SK-N-SH treated with all-trans-retinoic acid at 6 μM for 48 hours (cell line): ENCODE measurements around the gene TMEM259.

Experiments used
- OSR1 ChIP-seq: fragments of 250-450 bp; sonication (Bioruptor Pico); IDR thresholded peaks from 2 replicates; pipeline ENCODE4 v1.8.0; 2022; ENCODE audit warnings: moderate library complexity, mild to moderate bottlenecking, inconsistent platforms
- PPARA ChIP-seq: fragments of 250-450 bp; sonication (Bioruptor Pico); IDR thresholded peaks from 2 replicates; pipeline ENCODE4 v1.5.0; 2020; ENCODE audit warnings: mild to moderate bottlenecking, borderline replicate concordance
- ZNF70 ChIP-seq: fragments of 450-650 bp; formaldehyde crosslinking; IDR thresholded peaks from 2 replicates; pipeline ENCODE4 v1.5.0; 2020; ENCODE audit warnings: mild to moderate bottlenecking, moderate library complexity
- TF ChIP-seq, protein P1 (sequence below): fragments of 250-450 bp; sonication (Bioruptor Pico); IDR thresholded peaks from 2 replicates; pipeline ENCODE4 v1.8.0; 2020; ENCODE audit warnings: mild to moderate bottlenecking, moderate library complexity, borderline replicate concordance
- TF ChIP-seq, protein P2 (sequence below): fragments of 250-450 bp; sonication (Bioruptor Pico); IDR thresholded peaks from 2 replicates; pipeline ENCODE4 v1.5.1; 2020; ENCODE audit warnings: low read depth, mild to moderate bottlenecking, moderate library complexity

DNA sequence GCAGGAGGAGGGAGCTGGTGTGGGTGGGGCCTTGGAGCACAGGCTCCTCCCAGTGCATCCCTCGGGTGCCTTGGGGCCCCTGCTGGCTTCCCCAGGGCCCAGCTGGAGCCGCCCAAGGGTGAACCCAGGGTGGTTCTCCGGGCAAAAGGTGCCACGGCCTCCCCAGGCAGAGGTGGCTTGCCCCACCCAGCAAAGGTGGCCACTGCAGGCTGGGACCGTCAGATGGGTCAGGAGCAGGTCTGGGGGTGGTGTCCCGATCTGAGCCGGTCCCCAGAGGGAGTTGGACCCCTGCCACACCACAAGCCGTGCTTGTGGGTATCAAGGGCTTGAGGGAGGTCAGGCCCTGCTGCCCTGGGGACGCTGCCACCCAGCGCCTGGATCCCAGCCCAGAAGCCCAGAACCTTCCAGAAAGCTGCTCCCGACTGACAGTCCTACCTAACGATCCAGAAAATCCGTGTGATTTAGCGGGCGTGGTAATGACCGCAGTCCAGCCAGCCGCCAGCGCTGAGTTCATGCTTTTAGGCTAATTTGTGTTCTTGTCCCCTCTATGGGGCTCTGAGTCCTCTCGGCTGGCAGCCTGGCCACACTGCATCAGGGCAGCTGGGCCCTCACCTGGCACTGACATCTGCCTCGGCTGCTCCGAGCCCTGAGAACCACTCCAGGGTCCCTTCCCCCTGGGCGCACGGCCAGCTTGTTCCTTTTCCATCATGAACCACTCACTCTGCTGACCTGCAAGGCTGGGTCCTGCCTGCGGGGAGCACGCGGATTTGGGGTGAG is 25.7 kb downstream of the TMEM259 start:
- TF ChIP-seq, protein P1, sequence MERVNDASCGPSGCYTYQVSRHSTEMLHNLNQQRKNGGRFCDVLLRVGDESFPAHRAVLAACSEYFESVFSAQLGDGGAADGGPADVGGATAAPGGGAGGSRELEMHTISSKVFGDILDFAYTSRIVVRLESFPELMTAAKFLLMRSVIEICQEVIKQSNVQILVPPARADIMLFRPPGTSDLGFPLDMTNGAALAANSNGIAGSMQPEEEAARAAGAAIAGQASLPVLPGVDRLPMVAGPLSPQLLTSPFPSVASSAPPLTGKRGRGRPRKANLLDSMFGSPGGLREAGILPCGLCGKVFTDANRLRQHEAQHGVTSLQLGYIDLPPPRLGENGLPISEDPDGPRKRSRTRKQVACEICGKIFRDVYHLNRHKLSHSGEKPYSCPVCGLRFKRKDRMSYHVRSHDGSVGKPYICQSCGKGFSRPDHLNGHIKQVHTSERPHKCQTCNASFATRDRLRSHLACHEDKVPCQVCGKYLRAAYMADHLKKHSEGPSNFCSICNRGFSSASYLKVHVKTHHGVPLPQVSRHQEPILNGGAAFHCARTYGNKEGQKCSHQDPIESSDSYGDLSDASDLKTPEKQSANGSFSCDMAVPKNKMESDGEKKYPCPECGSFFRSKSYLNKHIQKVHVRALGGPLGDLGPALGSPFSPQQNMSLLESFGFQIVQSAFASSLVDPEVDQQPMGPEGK (CRISPR knock-in tag), result no peak
- no peak for TF ChIP-seq ZNF70 (CRISPR knock-in tag)
- no peak for TF ChIP-seq PPARA (CRISPR knock-in tag)
- no peak for TF ChIP-seq OSR1 (CRISPR knock-in tag)
- TF ChIP-seq, protein P2, sequence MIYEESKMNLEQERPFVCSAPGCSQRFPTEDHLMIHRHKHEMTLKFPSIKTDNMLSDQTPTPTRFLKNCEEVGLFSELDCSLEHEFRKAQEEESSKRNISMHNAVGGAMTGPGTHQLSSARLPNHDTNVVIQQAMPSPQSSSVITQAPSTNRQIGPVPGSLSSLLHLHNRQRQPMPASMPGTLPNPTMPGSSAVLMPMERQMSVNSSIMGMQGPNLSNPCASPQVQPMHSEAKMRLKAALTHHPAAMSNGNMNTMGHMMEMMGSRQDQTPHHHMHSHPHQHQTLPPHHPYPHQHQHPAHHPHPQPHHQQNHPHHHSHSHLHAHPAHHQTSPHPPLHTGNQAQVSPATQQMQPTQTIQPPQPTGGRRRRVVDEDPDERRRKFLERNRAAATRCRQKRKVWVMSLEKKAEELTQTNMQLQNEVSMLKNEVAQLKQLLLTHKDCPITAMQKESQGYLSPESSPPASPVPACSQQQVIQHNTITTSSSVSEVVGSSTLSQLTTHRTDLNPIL (CRISPR knock-in tag), result no peak
